Right lobe of liver (tissue), 6 donors: ENCODE results near the gene UGT2B17. TPM values are rescaled to one million over a fixed set of nuclear protein-coding genes. Genes with fewer than 3 reads are reported as not detected.
"Not testable (repeated sequence)": the region's sequence is repeated elsewhere in the genome, so short reads cannot be mapped to it uniquely, and the experiment has no call there.

Experiments
- ATAC-seq, 4 donors: fragments of 200-7000 bp; cut with Tn5 transposase; one replicate each; pipeline ENCODE4 v1.9.1; 2020; ENCODE audit warnings: mild to moderate bottlenecking in 4 of 4, moderate library complexity in 4 of 4
- DNase-seq, 3 donors: peaks; one replicate each; pipeline ENCODE4 v3.0.0-alpha.2; 2020
- H3K27ac ChIP-seq, 3 donors: fragments of 200-600 bp; one replicate each; pipeline ENCODE4 v1.8.0; 2022
- H3K27me3 ChIP-seq, 2 donors: fragments of 200-600 bp; one replicate each; pipeline ENCODE4 v1.8.0; 2022
- H3K36me3 ChIP-seq, 4 donors: fragments of 200-600 bp; sonication (generic) in 1 of 4; one replicate each; pipeline versions ENCODE4 v1.5.1 to v1.8.0; 2017 to 2022; ENCODE audit warnings: control low read depth in 1 of 4
- H3K4me1 ChIP-seq, 4 donors: fragments of 200-600 bp; sonication (generic) in 1 of 4; one replicate each; pipeline versions ENCODE4 v1.5.1 to v1.8.0; 2017 to 2022; ENCODE audit warnings: control low read depth in 1 of 4
- H3K4me3 ChIP-seq, 3 donors: fragments of 200-600 bp; one replicate each; pipeline ENCODE4 v1.8.0; 2022
- H3K9me3 ChIP-seq, 4 donors: fragments of 200-600 bp; sonication (generic) in 1 of 4; one replicate each; pipeline versions ENCODE4 v1.5.1 to v1.8.0; 2017 to 2022; ENCODE audit warnings: control low read depth in 1 of 4
- POLR2A ChIP-seq: fragments of 450-650 bp; IDR thresholded peaks from one replicate; pipeline ENCODE4 v1.6.1; 2017; ENCODE audit warnings: antibody characterized with exemption, mild to moderate bottlenecking
- WGBS: methylation state at CpG from one replicate; pipeline ENCODE4 v1.1.6; 2018; ENCODE audit warnings: low coverage, low lambda C conversion rate; ENCODE audit not compliant: insufficient coverage; ENCODE audit errors: missing lambda C conversion rate; 5-methylcytosine and 5-hydroxymethylcytosine counted together
- intact Hi-C, 2 donors: fragments of 100-400 bp; cut with DNase I; formaldehyde crosslinking; loops; one replicate each; pipeline versions ENCODE4 v1.11.2 to v1.14.1; 2022
- total RNA-seq, 6 experiments: library from RNA; depleted of rRNA in 2 of 6; stranded (reverse); fragments of >200 nt in 2 of 6; fragmentation: NEBNext Ultra II Directional in 3 of 6; extraction: Animal tissue kit (Norgen Biotek cat#: 25700) in 3 of 6; gene quantifications; one replicate each; pipeline versions ENCODE4 v1.1.0 to v1.2.4, GENCODE V29; 2016 to 2023
- TF ChIP-seq, protein P1 (sequence below), 4 donors: fragments of 200-600 bp in 3 of 4; fragments of 450-650 bp in 1 of 4; IDR thresholded peaks; one replicate each; pipeline versions ENCODE4 v1.5.1 to v1.8.0; 2016 to 2022; ENCODE audit warnings: antibody characterized with exemption in 4 of 4, mild to moderate bottlenecking in 2 of 4
- donor health status: DM: no; HTN: yes; CAD: no.
- donor health status: DM: no; HTN: no; CAD: no.
- donor health status: DM: no; HTN: no; CAD: no.
- donor health status: DM: no; HTN: yes; CAD: no.
- donor health status: DM: no; HTN: yes; CAD: no.

Gene UGT2B17
- total RNA-seq, 6 experiments from 2014 or later = 1.0 to 13.6 (median 2.5) TPM

DNA sequence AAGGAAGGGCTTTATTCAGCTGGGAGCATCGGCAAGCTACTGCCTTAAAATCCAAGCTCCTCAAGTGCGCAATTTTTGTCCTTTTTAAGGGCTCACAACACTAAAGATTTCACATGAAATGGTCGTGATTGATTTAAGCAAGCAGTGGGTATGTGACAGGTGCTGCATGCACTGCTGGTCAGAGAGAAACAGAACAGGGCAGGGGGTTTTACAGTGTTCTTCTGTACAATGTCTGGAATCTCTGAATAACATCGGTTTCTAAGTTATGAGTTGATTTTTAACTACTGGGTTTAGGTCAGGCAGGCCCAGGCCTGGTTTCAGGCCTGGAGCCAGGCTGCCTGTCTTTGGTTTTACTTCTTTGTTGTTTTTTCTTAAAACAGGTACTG lies 6.0 kb downstream of the UGT2B17 start:
- Histone ChIP-seq H3K4me3 (no peak overlapping the region), H3K36me3 (no peaks in the 10 kb centered on the region), H3K4me1 (no peaks in the 10 kb centered on the region), H3K27me3 (no peaks in the 10 kb centered on the region), H3K27ac (peak overlapping the region in 1 of 3 donors; percentile 42), H3K9me3 (no peaks in the 10 kb centered on the region)
- DNase-seq (no peak), ATAC-seq (no peak)
- intact Hi-C loops = no loop called here
- 35% methylated on average over 2 of the region's 4 CpGs for WGBS
- TF ChIP-seq, protein P1, sequence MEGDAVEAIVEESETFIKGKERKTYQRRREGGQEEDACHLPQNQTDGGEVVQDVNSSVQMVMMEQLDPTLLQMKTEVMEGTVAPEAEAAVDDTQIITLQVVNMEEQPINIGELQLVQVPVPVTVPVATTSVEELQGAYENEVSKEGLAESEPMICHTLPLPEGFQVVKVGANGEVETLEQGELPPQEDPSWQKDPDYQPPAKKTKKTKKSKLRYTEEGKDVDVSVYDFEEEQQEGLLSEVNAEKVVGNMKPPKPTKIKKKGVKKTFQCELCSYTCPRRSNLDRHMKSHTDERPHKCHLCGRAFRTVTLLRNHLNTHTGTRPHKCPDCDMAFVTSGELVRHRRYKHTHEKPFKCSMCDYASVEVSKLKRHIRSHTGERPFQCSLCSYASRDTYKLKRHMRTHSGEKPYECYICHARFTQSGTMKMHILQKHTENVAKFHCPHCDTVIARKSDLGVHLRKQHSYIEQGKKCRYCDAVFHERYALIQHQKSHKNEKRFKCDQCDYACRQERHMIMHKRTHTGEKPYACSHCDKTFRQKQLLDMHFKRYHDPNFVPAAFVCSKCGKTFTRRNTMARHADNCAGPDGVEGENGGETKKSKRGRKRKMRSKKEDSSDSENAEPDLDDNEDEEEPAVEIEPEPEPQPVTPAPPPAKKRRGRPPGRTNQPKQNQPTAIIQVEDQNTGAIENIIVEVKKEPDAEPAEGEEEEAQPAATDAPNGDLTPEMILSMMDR (IDR thresholded peaks at IDR 0.05) = no peak
- TF ChIP-seq POLR2A = no peak

DNA sequence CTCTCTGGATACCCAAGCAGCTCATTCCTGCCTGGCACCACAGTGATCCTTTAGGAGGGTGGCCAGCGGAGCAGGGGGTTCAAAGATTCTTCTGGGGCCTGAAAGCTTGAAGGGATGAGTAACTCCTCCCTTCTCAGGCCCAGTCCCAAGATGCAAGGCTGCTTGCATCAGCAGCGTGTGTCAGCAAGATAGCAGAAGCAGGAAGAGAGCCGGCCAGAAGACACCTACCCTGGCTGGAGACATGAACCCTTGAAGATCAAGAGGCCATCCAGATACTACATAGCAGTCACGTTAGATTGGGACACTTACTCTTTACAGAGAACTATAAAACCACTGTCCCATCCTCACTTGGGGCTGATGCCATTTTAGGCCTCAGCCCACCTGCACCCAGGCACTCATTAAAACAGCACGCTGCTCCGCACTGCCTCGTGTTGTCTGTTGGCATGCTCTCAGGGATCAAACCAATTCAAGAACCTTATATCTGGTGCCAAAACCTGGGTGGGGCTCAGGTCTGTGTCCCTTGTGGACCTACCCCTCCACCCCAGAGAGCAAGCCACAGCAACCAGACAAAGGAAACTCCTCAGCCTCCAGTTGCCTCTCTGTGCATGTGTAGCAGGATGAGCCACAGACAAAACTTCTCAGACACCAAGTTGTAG lies 6.5 kb downstream of the UGT2B17 start:
- peak in 2 of 4 donors; percentile 22 to 57 for ATAC-seq
- TF ChIP-seq, protein P1 (IDR thresholded peaks at IDR 0.05) = no peak
- TF ChIP-seq POLR2A = no peak

DNA sequence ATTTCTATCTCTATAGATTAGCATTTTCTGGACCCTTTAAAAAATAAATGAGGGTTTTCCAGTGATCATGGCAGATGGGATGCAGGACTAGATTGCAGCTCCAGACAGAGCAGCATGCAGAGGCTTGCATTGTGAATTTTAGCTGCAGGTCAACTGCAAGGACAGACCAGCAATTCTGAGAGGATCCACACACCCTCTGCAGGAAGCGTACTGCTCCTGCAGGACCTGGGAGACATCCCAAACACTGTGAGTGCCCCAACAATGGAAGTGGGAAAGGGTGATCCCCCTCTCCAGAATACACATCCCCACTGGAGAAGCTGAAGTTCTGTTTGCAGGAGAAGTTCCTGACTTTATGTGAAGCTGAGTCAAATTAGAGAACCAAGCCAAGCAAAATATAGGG lies 7.1 kb downstream of the UGT2B17 start:
- TF ChIP-seq, protein P1 (IDR thresholded peaks at IDR 0.05) = peak in 1 of 4 donors; percentile 12
- H3K27me3 ChIP-seq, H3K4me1 ChIP-seq, intact Hi-C loops, H3K27ac ChIP-seq, DNase-seq, H3K4me3 ChIP-seq, H3K36me3 ChIP-seq, H3K9me3 ChIP-seq: not testable (repeated sequence)
- no CpG with 5 or more reads among the region's 1 CpG for WGBS
- ATAC-seq = peak; percentile 33 to 61 (median 54)

More for the DNA sequence above, 6.5 kb downstream of the UGT2B17 start:
- WGBS = 80% methylated on average over 1 of the region's 7 CpGs
- no peaks in the 10 kb centered on the region for H3K36me3 ChIP-seq
- H3K27me3 ChIP-seq = no peaks in the 10 kb centered on the region
- DNase-seq = no peak
- H3K9me3 ChIP-seq = no peaks in the 10 kb centered on the region
- intact Hi-C loops = no loop called here
- peak overlapping the region in 1 of 3 donors; percentile 42 for H3K27ac ChIP-seq
- no peak overlapping the region for H3K4me3 ChIP-seq
- H3K4me1 ChIP-seq = no peaks in the 10 kb centered on the region

DNA sequence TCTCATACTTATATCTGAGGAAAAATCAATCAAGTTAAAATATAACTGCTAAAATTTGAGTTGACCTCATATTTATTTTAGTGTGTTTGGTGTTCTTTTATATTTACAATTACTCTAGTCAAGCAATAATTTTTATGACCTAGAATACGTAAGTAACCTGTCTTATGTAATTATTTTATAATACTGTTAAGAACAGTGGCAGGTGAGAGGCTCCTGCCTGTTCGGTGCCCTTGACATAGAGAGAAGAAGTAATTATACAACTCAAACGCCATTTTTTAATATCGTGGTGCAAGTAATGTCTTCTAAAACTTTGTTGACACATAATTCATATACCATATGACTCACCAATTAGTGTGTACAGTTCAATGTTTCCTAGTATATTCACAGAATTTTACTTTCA lies 7.6 kb downstream of the UGT2B17 start:
- H3K36me3 ChIP-seq, H3K9me3 ChIP-seq, H3K27ac ChIP-seq, H3K4me1 ChIP-seq, H3K27me3 ChIP-seq, DNase-seq, H3K4me3 ChIP-seq, intact Hi-C loops: not testable (repeated sequence)
- peak in 1 of 4 donors; percentile 9 for ATAC-seq
- 20% methylated on average over 4 of the region's 4 CpGs for WGBS

DNA sequence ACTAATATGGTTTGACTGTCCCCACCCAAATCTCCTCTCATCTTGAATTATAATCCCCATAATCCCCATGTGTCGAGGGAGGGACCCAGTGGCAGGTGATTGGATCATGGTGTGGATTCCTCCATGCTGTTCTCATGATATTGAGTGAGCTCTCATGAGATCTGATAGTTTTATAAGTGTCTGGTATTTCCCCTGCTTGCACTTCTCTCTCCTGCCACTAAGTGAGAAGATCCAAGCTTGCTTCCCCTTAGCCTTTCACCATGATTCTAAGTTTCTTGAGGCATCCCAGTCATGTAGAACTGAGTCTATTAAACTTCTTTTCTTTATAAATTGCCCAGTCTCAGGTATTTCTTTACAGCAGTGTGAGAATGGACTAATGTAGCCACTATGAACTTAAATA lies 9.8 kb downstream of the UGT2B17 start:
- intact Hi-C loops = not testable (repeated sequence)

DNA sequence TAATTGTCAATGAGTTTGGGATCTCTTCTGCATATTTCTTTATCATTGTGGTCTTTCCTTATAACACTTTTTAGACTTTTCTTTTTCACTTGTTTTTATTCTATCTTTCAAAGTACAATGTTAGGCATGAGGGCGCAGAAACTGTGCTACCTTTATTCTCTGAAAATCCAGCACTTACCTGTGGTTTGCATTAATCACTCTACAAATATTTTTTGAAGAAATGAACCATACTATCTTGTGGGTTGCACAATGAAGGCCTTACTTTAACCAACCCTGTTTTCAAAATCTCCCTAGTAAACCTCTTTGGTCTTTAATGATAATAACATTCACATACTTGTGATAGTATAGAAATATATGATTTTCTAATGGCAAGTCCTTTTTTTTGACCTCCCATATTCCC lies 11.0 kb downstream of the UGT2B17 start:
- H3K4me3 ChIP-seq, H3K36me3 ChIP-seq, H3K9me3 ChIP-seq, H3K27me3 ChIP-seq, H3K4me1 ChIP-seq, ATAC-seq, DNase-seq, intact Hi-C loops, H3K27ac ChIP-seq: not testable (repeated sequence)
- whole genome bisulfite sequencing = 100% methylated on average over 1 of the region's 1 CpG

More for the DNA sequence above, 9.8 kb downstream of the UGT2B17 start:
- not testable (repeated sequence) for H3K9me3 ChIP-seq, DNase-seq, H3K27me3 ChIP-seq, H3K4me1 ChIP-seq, H3K36me3 ChIP-seq, H3K27ac ChIP-seq
- 80% methylated on average over 1 of the region's 1 CpG for WGBS
- peak overlapping the region in 1 of 3 donors; percentile 21 for H3K4me3 ChIP-seq
- peak; percentile 70 to 89 (median 72) for ATAC-seq

DNA sequence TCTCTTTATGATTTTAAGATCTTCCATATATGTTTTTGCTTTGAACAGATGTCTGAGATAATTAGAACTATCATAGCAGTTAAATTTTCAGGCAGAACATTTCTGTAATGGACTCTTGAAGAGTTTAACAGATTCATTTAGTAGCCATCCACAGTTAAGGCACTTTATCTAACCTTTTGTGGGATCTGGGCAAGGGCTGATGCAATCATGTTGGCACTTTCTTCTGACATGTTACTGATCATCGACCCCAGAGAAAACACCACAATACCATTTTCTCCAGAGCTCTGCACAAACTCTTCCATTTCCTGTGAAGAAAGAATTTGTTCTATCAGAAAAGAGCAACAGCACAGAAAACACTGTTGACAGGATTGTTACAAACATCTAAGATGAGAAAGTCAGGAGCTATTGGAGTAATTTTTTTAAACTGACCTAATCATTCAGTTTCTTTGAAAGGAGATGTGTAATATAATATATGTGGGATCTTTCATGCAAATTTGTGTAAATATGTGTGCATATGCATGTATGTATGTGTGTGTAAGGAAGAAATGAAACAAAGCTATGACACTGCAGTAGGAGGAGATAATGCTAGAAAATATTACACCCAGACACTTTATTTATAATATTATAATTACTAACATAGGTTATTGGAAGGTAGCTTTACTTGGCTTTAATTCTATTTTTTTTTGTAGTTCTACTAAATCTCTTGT lies 15.6 kb downstream of the UGT2B17 start:
- H3K36me3 ChIP-seq, H3K4me3 ChIP-seq, H3K9me3 ChIP-seq, intact Hi-C loops, H3K4me1 ChIP-seq, DNase-seq, H3K27me3 ChIP-seq: not testable (repeated sequence)
- peak; percentile 49 to 86 (median 75) for ATAC-seq
- peak overlapping the region in 1 of 3 donors; percentile 17 for H3K27ac ChIP-seq
- WGBS = no CpG with 5 or more reads among the region's 1 CpG

DNA sequence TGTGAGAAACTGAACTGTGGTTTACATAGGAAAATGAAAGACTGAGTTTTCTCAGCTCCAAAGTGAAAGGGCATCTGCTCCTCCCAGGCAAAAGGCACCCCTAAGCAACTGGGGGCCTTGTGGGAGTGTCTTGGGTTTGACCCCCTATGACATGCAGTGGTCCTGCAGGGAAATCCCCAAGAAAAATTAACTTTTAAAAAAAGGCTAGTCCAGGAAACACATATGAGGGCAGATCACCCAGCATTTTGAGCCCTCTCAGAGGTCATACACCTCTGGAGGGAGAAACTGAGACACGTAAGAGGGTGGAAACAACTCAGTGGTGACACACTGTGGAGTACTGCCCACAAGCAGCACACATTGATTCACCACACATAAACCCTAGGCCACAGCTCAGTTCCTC lies 22.3 kb downstream of the UGT2B17 start:
- H3K4me3 ChIP-seq, intact Hi-C loops, DNase-seq, H3K36me3 ChIP-seq, H3K4me1 ChIP-seq, H3K9me3 ChIP-seq, H3K27me3 ChIP-seq: not testable (repeated sequence)
- H3K27ac ChIP-seq = peak overlapping the region in 1 of 3 donors; percentile 78
- WGBS = no CpG with 5 or more reads among the region's 1 CpG
- ATAC-seq = peak in 3 of 4 donors; percentile 37 to 63 (median 41)
